ENCODE data around the gene MLLT3.
A peak's percentile ranks its signal among the peaks of the same experiment; 100 is the strongest.

The MLLT3 gene

DNA sequence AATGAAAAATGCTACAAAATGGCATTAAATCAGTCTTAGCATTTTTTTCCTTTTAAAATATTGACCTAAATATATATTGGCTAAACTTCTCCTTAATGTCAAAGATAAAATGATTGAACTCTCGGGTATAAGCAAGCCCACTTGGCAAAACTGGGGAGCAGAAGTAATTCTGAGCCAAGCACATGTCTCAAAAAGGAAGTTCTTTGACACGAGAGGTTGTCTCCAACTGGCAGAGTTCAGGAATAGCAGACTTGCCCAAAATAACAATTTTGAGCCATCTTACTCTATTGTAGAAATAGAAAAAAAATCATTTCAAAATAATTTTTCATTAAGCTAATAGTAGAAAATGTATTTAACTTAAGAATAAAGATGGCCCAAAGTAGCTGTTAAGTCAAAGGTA, 10.4 kb upstream of the MLLT3 start:
- no peak overlapping the region for H3K9ac ChIP-seq (ENCODE audit: low read depth, low read length, poor library complexity, severe bottlenecking)
- no peak overlapping the region for H3K4me2 ChIP-seq (ENCODE audit: low read depth, low read length, poor library complexity, severe bottlenecking)
- no peaks in the 10 kb centered on the region for H3K9me2 ChIP-seq (replicated peaks; ENCODE audit: low read depth, low read length)
- H3F3A ChIP-seq (ENCODE audit: low read depth) = no peaks in the 10 kb centered on the region
- no peaks in the 10 kb centered on the region for H3K27me3 ChIP-seq (ENCODE audit: insufficient read depth, low read length, poor library complexity, severe bottlenecking)
- no peaks in the 10 kb centered on the region for H3K36me3 ChIP-seq (ENCODE audit: insufficient read depth, low read length)
- TF ChIP-seq CTCF (conservative IDR thresholded peaks at IDR 0.05; ENCODE audit: low read length) (no peak), EZH2phosphoT487 (IDR thresholded peaks at IDR 0.05; ENCODE audit: borderline replicate concordance) (no peak)
- no peak overlapping the region for H3K4me3 ChIP-seq (ENCODE audit: low read length, poor library complexity, severe bottlenecking)
- no peak overlapping the region for H2AFZ ChIP-seq (ENCODE audit: low read length)
- peaks cover 18% of the 10 kb centered on the region for H3K4me1 ChIP-seq (ENCODE audit: insufficient read depth, low read length, poor library complexity, severe bottlenecking)
- no peaks in the 10 kb centered on the region for H3K79me2 ChIP-seq (ENCODE audit: insufficient read depth, low read length)
- H4K20me1 ChIP-seq (ENCODE audit: insufficient read depth, low read length, poor library complexity, severe bottlenecking) = no peaks in the 10 kb centered on the region
- no peaks in the 10 kb centered on the region for H3K9me3 ChIP-seq (ENCODE audit: insufficient read depth, low read depth, low read length)

DNA sequence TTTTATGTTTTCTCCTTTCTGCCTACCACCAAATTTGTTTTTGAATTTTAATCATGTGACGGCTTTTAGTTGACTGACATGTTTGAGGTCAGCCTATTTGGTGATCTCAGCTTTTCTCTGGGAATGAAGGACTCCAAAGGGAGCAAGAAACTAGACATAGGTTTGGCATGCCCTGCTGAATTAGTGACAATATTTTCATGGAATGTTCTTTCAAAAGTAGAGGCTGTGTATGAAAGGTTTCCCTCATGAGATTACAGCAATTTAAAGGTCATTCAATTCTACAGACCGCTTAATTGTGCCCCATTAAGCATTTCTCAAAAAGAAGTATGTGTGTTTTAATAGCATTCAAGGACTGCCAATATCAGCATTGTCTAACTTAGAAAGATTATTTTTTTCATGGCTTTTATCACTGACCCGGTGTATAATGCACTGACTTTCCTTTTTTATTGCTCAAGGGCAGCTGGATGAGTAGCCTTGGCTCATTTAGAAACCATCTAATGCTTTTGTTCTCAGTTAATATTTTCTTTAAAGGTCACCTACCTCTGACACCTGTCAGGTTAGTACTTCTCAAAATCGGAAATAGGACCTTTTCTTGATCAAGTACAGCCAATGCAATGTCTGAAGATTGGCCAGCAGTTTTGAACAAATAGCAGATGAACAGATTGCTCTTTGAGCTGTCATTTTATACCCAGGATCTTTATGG, 8.1 kb upstream of the MLLT3 start:
- Histone ChIP-seq H3K36me3 (ENCODE audit: insufficient read depth, low read length) (no peaks in the 10 kb centered on the region), H3K9ac (ENCODE audit: low read depth, low read length, poor library complexity, severe bottlenecking) (no peak overlapping the region), H3K9me2 (replicated peaks; ENCODE audit: low read depth, low read length) (no peaks in the 10 kb centered on the region), H3K4me3 (ENCODE audit: low read length, poor library complexity, severe bottlenecking) (no peak overlapping the region), H3F3A (ENCODE audit: low read depth) (no peaks in the 10 kb centered on the region), H3K9me3 (ENCODE audit: insufficient read depth, low read depth, low read length) (no peaks in the 10 kb centered on the region), H3K4me2 (ENCODE audit: low read depth, low read length, poor library complexity, severe bottlenecking) (no peak overlapping the region), H2AFZ (ENCODE audit: low read length) (no peak overlapping the region), H3K79me2 (ENCODE audit: insufficient read depth, low read length) (no peaks in the 10 kb centered on the region), H3K4me1 (ENCODE audit: insufficient read depth, low read length, poor library complexity, severe bottlenecking) (peaks cover 3% of the 10 kb centered on the region), H4K20me1 (ENCODE audit: insufficient read depth, low read length, poor library complexity, severe bottlenecking) (no peaks in the 10 kb centered on the region), H3K27me3 (ENCODE audit: insufficient read depth, low read length, poor library complexity, severe bottlenecking) (no peaks in the 10 kb centered on the region)
- no peak for TF ChIP-seq EZH2phosphoT487 (IDR thresholded peaks at IDR 0.05; ENCODE audit: borderline replicate concordance)
- TF ChIP-seq CTCF (conservative IDR thresholded peaks at IDR 0.05; ENCODE audit: low read length) = no peak

DNA sequence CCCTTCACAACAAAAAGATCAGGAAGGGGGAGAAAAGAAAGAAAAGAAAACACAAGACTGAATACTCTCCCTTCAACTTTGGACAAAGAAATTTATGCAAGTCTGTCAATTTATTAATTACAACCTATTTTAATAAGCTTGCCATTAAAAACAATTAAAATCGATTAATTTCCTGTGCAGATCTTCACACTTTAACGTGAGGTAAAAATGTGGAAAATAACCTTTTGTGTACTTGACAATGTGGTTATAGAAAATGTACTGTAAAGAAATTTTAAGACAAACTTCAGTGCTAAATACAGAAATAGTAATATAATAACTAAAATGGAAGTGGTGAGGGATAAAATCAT, 2.7 kb upstream of the MLLT3 start:
- H3F3A ChIP-seq (ENCODE audit: low read depth) = peaks cover 3% of the 10 kb centered on the region; the same call in 1 of the 2 replicates
- no peaks in the 10 kb centered on the region for H3K9me2 ChIP-seq (replicated peaks; ENCODE audit: low read depth, low read length)
- H3K4me1 ChIP-seq (ENCODE audit: insufficient read depth, low read length, poor library complexity, severe bottlenecking) = peaks cover 18% of the 10 kb centered on the region
- peak overlapping the region; percentile 94 for H2AFZ ChIP-seq (ENCODE audit: low read length)
- H4K20me1 ChIP-seq (ENCODE audit: insufficient read depth, low read length, poor library complexity, severe bottlenecking) = peaks cover 7% of the 10 kb centered on the region
- peak overlapping the region; percentile 97 for H3K4me2 ChIP-seq (ENCODE audit: low read depth, low read length, poor library complexity, severe bottlenecking)
- no peaks in the 10 kb centered on the region for H3K27me3 ChIP-seq (ENCODE audit: insufficient read depth, low read length, poor library complexity, severe bottlenecking)
- H3K4me3 ChIP-seq (ENCODE audit: low read length, poor library complexity, severe bottlenecking) = peak overlapping the region; percentile 87
- H3K9me3 ChIP-seq (ENCODE audit: insufficient read depth, low read depth, low read length) = no peaks in the 10 kb centered on the region
- no peaks in the 10 kb centered on the region for H3K36me3 ChIP-seq (ENCODE audit: insufficient read depth, low read length)
- H3K79me2 ChIP-seq (ENCODE audit: insufficient read depth, low read length) = peaks cover 18% of the 10 kb centered on the region
- peak overlapping the region; percentile 85 for H3K9ac ChIP-seq (ENCODE audit: low read depth, low read length, poor library complexity, severe bottlenecking)
- TF ChIP-seq EZH2phosphoT487 (IDR thresholded peaks at IDR 0.05; ENCODE audit: borderline replicate concordance) (no peak), CTCF (conservative IDR thresholded peaks at IDR 0.05; ENCODE audit: low read length) (no peak; the same call in 1 of the 2 replicates)

Data from Loucy (cell line).